Measurements from ENCODE around the gene TTYH1. TPM values are rescaled to one million over a fixed set of nuclear protein-coding genes. Genes with fewer than 3 reads are reported as not detected.
A peak's percentile ranks its signal among the peaks of the same experiment; 100 is the strongest.

The TTYH1 gene
- total and polyA plus RNA-seq, 9 of the 15 experiments (the other 6 are each of a cell fraction or from before 2014, with no cell fraction given) = 0.08 TPM; not detected in 8

DNA sequence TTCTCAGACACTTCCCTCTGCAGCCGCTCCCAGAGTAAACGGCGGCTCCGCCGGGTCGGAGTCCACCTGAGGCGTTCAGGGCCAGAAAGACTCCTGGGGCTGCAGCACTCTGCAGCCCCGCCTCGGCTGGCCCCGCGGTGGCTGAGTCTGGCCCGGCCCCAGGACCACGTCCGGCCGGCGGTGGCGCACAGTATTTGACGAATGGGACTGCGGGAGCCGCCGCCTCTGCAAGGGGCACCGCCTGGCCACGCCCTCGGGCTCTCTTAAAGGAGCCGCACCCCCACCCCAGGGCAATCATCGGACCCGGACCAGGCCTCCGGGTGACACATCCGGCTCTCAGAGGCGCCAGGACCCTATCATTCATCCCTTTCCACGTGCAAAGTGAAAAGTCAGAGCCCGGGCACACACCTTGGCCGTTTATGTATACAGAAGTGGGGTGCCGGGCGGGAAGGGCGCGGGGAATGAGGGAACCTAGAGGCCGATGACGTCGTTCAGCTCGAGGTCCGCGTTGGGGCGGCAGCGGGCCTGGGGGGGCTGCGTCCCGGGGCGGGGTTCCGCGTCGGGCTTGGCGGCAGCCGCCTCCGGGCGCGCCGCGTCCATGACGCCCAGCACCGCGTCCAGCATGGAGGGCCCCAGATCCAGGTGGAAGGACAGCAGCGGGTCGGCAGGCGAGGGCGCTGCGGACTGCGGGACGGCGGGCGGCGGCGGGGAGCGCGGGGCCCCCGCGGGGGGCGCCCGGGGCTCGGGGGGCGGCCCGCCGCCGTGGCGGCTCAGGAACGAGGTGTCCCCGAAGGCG is 49.6 kb downstream of the TTYH1 start (continued):
- TF ChIP-seq, protein P1, sequence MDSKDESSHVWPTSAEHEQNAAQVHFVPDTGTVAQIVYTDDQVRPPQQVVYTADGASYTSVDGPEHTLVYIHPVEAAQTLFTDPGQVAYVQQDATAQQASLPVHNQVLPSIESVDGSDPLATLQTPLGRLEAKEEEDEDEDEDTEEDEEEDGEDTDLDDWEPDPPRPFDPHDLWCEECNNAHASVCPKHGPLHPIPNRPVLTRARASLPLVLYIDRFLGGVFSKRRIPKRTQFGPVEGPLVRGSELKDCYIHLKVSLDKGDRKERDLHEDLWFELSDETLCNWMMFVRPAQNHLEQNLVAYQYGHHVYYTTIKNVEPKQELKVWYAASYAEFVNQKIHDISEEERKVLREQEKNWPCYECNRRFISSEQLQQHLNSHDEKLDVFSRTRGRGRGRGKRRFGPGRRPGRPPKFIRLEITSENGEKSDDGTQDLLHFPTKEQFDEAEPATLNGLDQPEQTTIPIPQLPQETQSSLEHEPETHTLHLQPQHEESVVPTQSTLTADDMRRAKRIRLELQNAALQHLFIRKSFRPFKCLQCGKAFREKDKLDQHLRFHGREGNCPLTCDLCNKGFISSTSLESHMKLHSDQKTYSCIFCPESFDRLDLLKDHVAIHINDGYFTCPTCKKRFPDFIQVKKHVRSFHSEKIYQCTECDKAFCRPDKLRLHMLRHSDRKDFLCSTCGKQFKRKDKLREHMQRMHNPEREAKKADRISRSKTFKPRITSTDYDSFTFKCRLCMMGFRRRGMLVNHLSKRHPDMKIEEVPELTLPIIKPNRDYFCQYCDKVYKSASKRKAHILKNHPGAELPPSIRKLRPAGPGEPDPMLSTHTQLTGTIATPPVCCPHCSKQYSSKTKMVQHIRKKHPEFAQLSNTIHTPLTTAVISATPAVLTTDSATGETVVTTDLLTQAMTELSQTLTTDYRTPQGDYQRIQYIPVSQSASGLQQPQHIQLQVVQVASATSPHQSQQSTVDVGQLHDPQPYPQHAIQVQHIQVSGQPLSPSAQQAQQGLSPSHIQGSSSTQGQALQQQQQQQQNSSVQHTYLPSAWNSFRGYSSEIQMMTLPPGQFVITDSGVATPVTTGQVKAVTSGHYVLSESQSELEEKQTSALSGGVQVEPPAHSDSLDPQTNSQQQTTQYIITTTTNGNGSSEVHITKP (IDR thresholded peaks at IDR 0.05; ENCODE audit: partially characterized antibody) = peak; percentile 26
- TF ChIP-seq HSF4 (CRISPR knock-in tag; IDR thresholded peaks at IDR 0.05; ENCODE audit: borderline replicate concordance) (no peak), POLR2AphosphoS2 (IDR thresholded peaks at IDR 0.05; ENCODE audit: low read length) (no peak), MCM7 (IDR thresholded peaks at IDR 0.05) (no peak), SMAD2 (IDR thresholded peaks at IDR 0.05; ENCODE audit: low read depth, low read length) (no peak), RCOR1 (IDR thresholded peaks at IDR 0.05; ENCODE audit: borderline replicate concordance in 1 of 2, low read depth in 2 of 2, low read length in 2 of 2) (no peak), TEAD1 (CRISPR knock-in tag; IDR thresholded peaks at IDR 0.05) (no peak), NFXL1 (CRISPR knock-in tag; IDR thresholded peaks at IDR 0.05) (no peak), BRCA1 (IDR thresholded peaks at IDR 0.05) (no peak), BRCA1 (CRISPR knock-in tag; IDR thresholded peaks at IDR 0.05) (no peak), ZNF197 (CRISPR knock-in tag; IDR thresholded peaks at IDR 0.05; ENCODE audit: low read depth) (no peak), GABPA (tag; conservative IDR thresholded peaks at IDR 0.05; ENCODE audit: low read depth) (peak; percentile 71), HLTF (IDR thresholded peaks at IDR 0.05) (0 out of 2 replicates have a peak, but pooled peaks have one; percentile 39), FOXM1 (IDR thresholded peaks at IDR 0.05; ENCODE audit: low read depth) (peak; percentile 56; the same call in 1 of the 2 replicates), FOXM1 (CRISPR knock-in tag; IDR thresholded peaks at IDR 0.05; ENCODE audit: low read depth) (no peak), ZC3H4 (CRISPR knock-in tag; IDR thresholded peaks at IDR 0.05; ENCODE audit: borderline replicate concordance) (no peak), LEF1 (IDR thresholded peaks at IDR 0.05) (0 out of 2 replicates have a peak, but pooled peaks have one; percentile 16), CAMTA2 (CRISPR knock-in tag; conservative IDR thresholded peaks at IDR 0.05) (no peak)
- TF ChIP-seq, protein P2, sequence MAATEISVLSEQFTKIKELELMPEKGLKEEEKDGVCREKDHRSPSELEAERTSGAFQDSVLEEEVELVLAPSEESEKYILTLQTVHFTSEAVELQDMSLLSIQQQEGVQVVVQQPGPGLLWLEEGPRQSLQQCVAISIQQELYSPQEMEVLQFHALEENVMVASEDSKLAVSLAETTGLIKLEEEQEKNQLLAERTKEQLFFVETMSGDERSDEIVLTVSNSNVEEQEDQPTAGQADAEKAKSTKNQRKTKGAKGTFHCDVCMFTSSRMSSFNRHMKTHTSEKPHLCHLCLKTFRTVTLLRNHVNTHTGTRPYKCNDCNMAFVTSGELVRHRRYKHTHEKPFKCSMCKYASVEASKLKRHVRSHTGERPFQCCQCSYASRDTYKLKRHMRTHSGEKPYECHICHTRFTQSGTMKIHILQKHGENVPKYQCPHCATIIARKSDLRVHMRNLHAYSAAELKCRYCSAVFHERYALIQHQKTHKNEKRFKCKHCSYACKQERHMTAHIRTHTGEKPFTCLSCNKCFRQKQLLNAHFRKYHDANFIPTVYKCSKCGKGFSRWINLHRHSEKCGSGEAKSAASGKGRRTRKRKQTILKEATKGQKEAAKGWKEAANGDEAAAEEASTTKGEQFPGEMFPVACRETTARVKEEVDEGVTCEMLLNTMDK (IDR thresholded peaks at IDR 0.05; ENCODE audit: borderline replicate concordance, insufficient read depth, low read depth, low read length, poor library complexity, severe bottlenecking) = peak; percentile 68
- TF ChIP-seq, protein P3, sequence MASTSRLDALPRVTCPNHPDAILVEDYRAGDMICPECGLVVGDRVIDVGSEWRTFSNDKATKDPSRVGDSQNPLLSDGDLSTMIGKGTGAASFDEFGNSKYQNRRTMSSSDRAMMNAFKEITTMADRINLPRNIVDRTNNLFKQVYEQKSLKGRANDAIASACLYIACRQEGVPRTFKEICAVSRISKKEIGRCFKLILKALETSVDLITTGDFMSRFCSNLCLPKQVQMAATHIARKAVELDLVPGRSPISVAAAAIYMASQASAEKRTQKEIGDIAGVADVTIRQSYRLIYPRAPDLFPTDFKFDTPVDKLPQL (IDR thresholded peaks at IDR 0.05; ENCODE audit: extremely low read depth, insufficient read length) = no peak
- TF ChIP-seq, protein P4, sequence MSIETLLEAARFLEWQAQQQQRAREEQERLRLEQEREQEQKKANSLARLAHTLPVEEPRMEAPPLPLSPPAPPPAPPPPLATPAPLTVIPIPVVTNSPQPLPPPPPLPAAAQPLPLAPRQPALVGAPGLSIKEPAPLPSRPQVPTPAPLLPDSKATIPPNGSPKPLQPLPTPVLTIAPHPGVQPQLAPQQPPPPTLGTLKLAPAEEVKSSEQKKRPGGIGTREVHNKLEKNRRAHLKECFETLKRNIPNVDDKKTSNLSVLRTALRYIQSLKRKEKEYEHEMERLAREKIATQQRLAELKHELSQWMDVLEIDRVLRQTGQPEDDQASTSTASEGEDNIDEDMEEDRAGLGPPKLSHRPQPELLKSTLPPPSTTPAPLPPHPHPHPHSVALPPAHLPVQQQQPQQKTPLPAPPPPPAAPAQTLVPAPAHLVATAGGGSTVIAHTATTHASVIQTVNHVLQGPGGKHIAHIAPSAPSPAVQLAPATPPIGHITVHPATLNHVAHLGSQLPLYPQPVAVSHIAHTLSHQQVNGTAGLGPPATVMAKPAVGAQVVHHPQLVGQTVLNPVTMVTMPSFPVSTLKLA (conservative IDR thresholded peaks at IDR 0.05) = peak; percentile 25 to 71; a peak in 3 of 4 replicates

Measured in K562 (cell line).